HepG2 (cell line): ENCODE results near the gene FBXW8. TPM values are rescaled to one million over a fixed set of nuclear protein-coding genes. Genes with fewer than 3 reads are reported as not detected.

Source experiments
- ATAC-seq: fragments of 200-7000 bp; cut with Tn5 transposase; 3 replicates; pipeline ENCODE4 v1.9.1; 2020; ENCODE audit warnings: mild to moderate bottlenecking, moderate library complexity
- BruUV-seq: library from RNA; stranded (reverse); fragments of 400-500 nt; replicated peaks from 2 replicates; lab custom pipeline; 2021; lab: Mats Ljungman, UMichigan
- CTCF ChIA-PET: fragments of 300-600 bp; formaldehyde crosslinking; extraction: SDS; loops from one replicate; lab custom pipeline; 2021; ENCODE audit warnings: low total read pairs, inconsistent platforms, low intra/inter-chr PET ratio; lab: Yijun Ruan, JAX
- POLR2A ChIA-PET: fragments of 350-600 bp; sonication (Branson Sonifier 250); formaldehyde crosslinking; loops from one replicate; lab custom pipeline; 2020; ENCODE audit warnings: antibody characterized with exemption, inconsistent platforms; lab: Yijun Ruan, JAX
- DNase-seq: peaks from one replicate; pipeline ENCODE4 v3.0.0-alpha.2; 2015; ENCODE audit warnings: low spot score
- FAIRE-seq: peaks from 3 replicates; lab custom pipeline; 2011; peaks lifted over from hg19 to GRCh38; lab: Jason Lieb, UNC
- H2AFZ ChIP-seq: one replicate; pipeline ENCODE4 v1.6.1; 2011; ENCODE audit warnings: low read length, inconsistent platforms
- H3K27ac ChIP-seq: fragments of 300-600 bp; 3 replicates; pipeline ENCODE4 v1.8.0; 2011; ENCODE audit warnings: mixed run types, mild to moderate bottlenecking, mixed read lengths, low read length, inconsistent platforms; ENCODE audit not compliant: insufficient read depth; ENCODE audit errors: extremely low read length
- H3K27me3 ChIP-seq, 2 experiments: fragments of 200-600 bp in 1 of 2; 2 replicates in 1 of 2; 3 replicates in 1 of 2; pipeline versions ENCODE4 v1.6.0 to v1.8.0; 2011; ENCODE audit warnings: low read length in 2 of 2, mild to moderate bottlenecking in 2 of 2, moderate library complexity in 2 of 2, inconsistent platforms in 1 of 2; ENCODE audit not compliant: insufficient read depth in 2 of 2, control insufficient read depth in 1 of 2
- H3K36me3 ChIP-seq, 2 experiments: fragments of 200-600 bp in 1 of 2; replicated peaks in 1 of 2; 2 replicates in 1 of 2; 3 replicates in 1 of 2; pipeline versions ENCODE4 v1.5.1 to v1.8.0; 2011; ENCODE audit warnings: low read length in 2 of 2, inconsistent platforms in 1 of 2; ENCODE audit not compliant: insufficient read depth in 2 of 2, control insufficient read depth in 1 of 2
- H3K4me1 ChIP-seq: 2 replicates; pipeline ENCODE4 v1.5.1; 2012; ENCODE audit warnings: low read length, inconsistent platforms; ENCODE audit not compliant: insufficient read depth
- H3K4me2 ChIP-seq: 2 replicates; pipeline ENCODE4 v1.6.0; 2011; ENCODE audit warnings: low read depth, low read length, inconsistent platforms
- H3K4me3 ChIP-seq, 3 experiments: fragments of 200-600 bp in 1 of 3; sonication (generic), shearing (Covaris generic) in 1 of 3; replicated peaks in 1 of 3; 2 replicates each; pipeline ENCODE4 v1.5.1; 2011 to 2016; ENCODE audit warnings: low read length in 3 of 3, inconsistent platforms in 2 of 3, low read depth in 2 of 3, mild to moderate bottlenecking in 2 of 3, control low read depth in 1 of 3, mixed read lengths in 1 of 3; ENCODE audit not compliant: insufficient read depth in 1 of 3
- H3K79me2 ChIP-seq: one replicate; pipeline ENCODE4 v1.6.1; 2011; ENCODE audit warnings: low read length, inconsistent platforms; ENCODE audit not compliant: insufficient read depth
- H3K9ac ChIP-seq: 2 replicates; pipeline ENCODE4 v1.6.0; 2011; ENCODE audit warnings: mild to moderate bottlenecking, low read depth, low read length, inconsistent platforms; ENCODE audit not compliant: insufficient read depth
- H3K9me3 ChIP-seq: 2 replicates; pipeline ENCODE4 v1.5.1; 2012; ENCODE audit warnings: mild to moderate bottlenecking, low read length
- H4K20me1 ChIP-seq: 2 replicates; pipeline ENCODE4 v1.6.0; 2011; ENCODE audit warnings: inconsistent platforms, mild to moderate bottlenecking, low read length, moderate library complexity; ENCODE audit not compliant: insufficient read depth
- ATF1 ChIP-seq: IDR thresholded peaks from 2 replicates; pipeline ENCODE4 v1.6.1; 2016; ENCODE audit warnings: mild to moderate bottlenecking, control low read depth
- CBFB ChIP-seq: sonication (generic); formaldehyde crosslinking; IDR thresholded peaks from 2 replicates; pipeline ENCODE4 v1.4.0; 2020; ENCODE audit warnings: missing genetic modification reagents
- CTCF ChIP-seq: sonication (generic); formaldehyde crosslinking; IDR thresholded peaks from 2 replicates; pipeline ENCODE4 v1.5.0; 2020; ENCODE audit warnings: mild to moderate bottlenecking, missing genetic modification reagents, moderate library complexity
- HOXA3 ChIP-seq: sonication (generic); formaldehyde crosslinking; IDR thresholded peaks from 2 replicates; pipeline ENCODE4 v1.5.0; 2020; ENCODE audit warnings: missing genetic modification reagents
- KLF15 ChIP-seq: sonication (generic); formaldehyde crosslinking; IDR thresholded peaks from 2 replicates; pipeline ENCODE4 v1.8.1; 2023; ENCODE audit warnings: borderline replicate concordance, mild to moderate bottlenecking, inconsistent platforms, missing genetic modification reagents, mixed read lengths
- NPAS2 ChIP-seq: sonication (generic); formaldehyde crosslinking; IDR thresholded peaks from 2 replicates; pipeline ENCODE4 v1.8.0; 2022; ENCODE audit warnings: mild to moderate bottlenecking, missing genetic modification reagents, borderline replicate concordance
- PTBP1 ChIP-seq: fragments of 200-400 bp; formaldehyde crosslinking; IDR thresholded peaks from 2 replicates; pipeline ENCODE4 v1.6.1; 2018; ENCODE audit warnings: low read length, low read depth; ENCODE audit not compliant: poor library complexity, severe bottlenecking
- STAG1 ChIP-seq: sonication (generic); formaldehyde crosslinking; IDR thresholded peaks from 2 replicates; pipeline ENCODE4 v1.4.0; 2020; ENCODE audit warnings: missing genetic modification reagents
- TFDP1 ChIP-seq: IDR thresholded peaks from 2 replicates; pipeline ENCODE4 v1.6.1; 2016; ENCODE audit warnings: missing compliant biosample characterization, missing genetic modification reagents, borderline replicate concordance
- ZNF136 ChIP-seq: sonication (generic); formaldehyde crosslinking; IDR thresholded peaks from 2 replicates; pipeline ENCODE4 v1.8.1; 2022; ENCODE audit warnings: low read depth, mild to moderate bottlenecking, moderate library complexity, missing genetic modification reagents
- ZNF660 ChIP-seq: sonication (generic); formaldehyde crosslinking; IDR thresholded peaks from 2 replicates; pipeline ENCODE4 v1.5.1; 2020; ENCODE audit warnings: mild to moderate bottlenecking, low read depth, missing genetic modification reagents, borderline replicate concordance
- WGBS: methylation state at CpG from one replicate; pipeline ENCODE4 v1.1.6; 2017; ENCODE audit warnings: low lambda C conversion rate; 5-methylcytosine and 5-hydroxymethylcytosine counted together
- in situ Hi-C: cut with HindIII; loops from 2 replicates; pipeline ENCODE4 v1.10.0; 2017; ENCODE audit warnings: low pct_unique_long_range_greater_than_20kb; ENCODE audit not compliant: extremely low pct_ligation_motif_present
- intact Hi-C: fragments of 100-400 bp; cut with micrococcal nuclease; formaldehyde crosslinking; loops from one replicate; pipeline ENCODE4 v1.10.0; 2022; ENCODE audit not compliant: unreplicated experiment
- polyA plus RNA-seq, 8 experiments: library from polyadenylated mRNA; depleted of rRNA in 3 of 8; stranded (reverse) in 7 of 8; unstranded in 1 of 8; fragments of >200 nt; fragmentation: Illumina TruSeq in 4 of 8; extraction: Trizol in 4 of 8; gene quantifications; 2 replicates each; pipeline versions ENCODE4 v1.2.1 to v1.2.3, GENCODE V29; 2011 to 2016; ENCODE audit warnings: low read depth in 4 of 8, missing spikeins in 1 of 8, mixed read lengths in 1 of 8; ENCODE audit not compliant: insufficient read depth in 1 of 8
- total RNA-seq, 5 experiments: library from RNA; depleted of rRNA; stranded (reverse); fragments of >200 nt; fragmentation: Illumina TruSeq; extraction: Trizol; gene quantifications; 2 replicates each; pipeline ENCODE4 v1.2.3, GENCODE V29; 2016; ENCODE audit warnings: low read depth in 1 of 5
- TF ChIP-seq, protein P1 (sequence below): IDR thresholded peaks from 2 replicates; pipeline ENCODE4 v1.6.1; 2016; ENCODE audit warnings: mild to moderate bottlenecking, missing biosample characterization, missing genetic modification reagents
- TF ChIP-seq, protein P2 (sequence below): sonication (generic); formaldehyde crosslinking; IDR thresholded peaks from 2 replicates; pipeline ENCODE4 v1.5.0; 2020; ENCODE audit warnings: mild to moderate bottlenecking, low read depth, missing genetic modification reagents, borderline replicate concordance
- TF ChIP-seq, protein P3 (sequence below): sonication (generic); formaldehyde crosslinking; IDR thresholded peaks from 2 replicates; pipeline ENCODE4 v1.4.0; 2020; ENCODE audit warnings: missing genetic modification reagents

Gene FBXW8
- total and polyA plus RNA-seq, 2 of the 13 experiments (the other 11 are each of a cell fraction or from before 2014, with no cell fraction given): 5.1 to 5.9 TPM

- WGBS: 15% methylated on average over 5 of the region's 6 CpGs
- ATAC-seq (0 out of 3 replicates have a peak, but pooled peaks have one; percentile 11), DNase-seq (no peak), FAIRE-seq (no peak)
- H3K4me2 ChIP-seq: no peak overlapping the region
- TF ChIP-seq NPAS2 (CRISPR knock-in tag) (no peak), STAG1 (CRISPR knock-in tag) (peak; percentile 55), ZNF660 (CRISPR knock-in tag) (no peak), KLF15 (no peak), TFDP1 (no peak), ZNF136 (CRISPR knock-in tag) (no peak), CBFB (no peak), HOXA3 (CRISPR knock-in tag) (no peak), PTBP1 (no peak), CTCF (CRISPR knock-in tag) (peak; percentile 49), ATF1 (CRISPR knock-in tag) (no peak)
- TF ChIP-seq, protein P1, sequence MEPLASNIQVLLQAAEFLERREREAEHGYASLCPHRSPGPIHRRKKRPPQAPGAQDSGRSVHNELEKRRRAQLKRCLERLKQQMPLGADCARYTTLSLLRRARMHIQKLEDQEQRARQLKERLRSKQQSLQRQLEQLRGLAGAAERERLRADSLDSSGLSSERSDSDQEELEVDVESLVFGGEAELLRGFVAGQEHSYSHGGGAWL (CRISPR knock-in tag): no peak
- TF ChIP-seq, protein P2, sequence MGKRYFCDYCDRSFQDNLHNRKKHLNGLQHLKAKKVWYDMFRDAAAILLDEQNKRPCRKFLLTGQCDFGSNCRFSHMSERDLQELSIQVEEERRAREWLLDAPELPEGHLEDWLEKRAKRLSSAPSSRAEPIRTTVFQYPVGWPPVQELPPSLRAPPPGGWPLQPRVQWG: no peak
- TF ChIP-seq, protein P3, sequence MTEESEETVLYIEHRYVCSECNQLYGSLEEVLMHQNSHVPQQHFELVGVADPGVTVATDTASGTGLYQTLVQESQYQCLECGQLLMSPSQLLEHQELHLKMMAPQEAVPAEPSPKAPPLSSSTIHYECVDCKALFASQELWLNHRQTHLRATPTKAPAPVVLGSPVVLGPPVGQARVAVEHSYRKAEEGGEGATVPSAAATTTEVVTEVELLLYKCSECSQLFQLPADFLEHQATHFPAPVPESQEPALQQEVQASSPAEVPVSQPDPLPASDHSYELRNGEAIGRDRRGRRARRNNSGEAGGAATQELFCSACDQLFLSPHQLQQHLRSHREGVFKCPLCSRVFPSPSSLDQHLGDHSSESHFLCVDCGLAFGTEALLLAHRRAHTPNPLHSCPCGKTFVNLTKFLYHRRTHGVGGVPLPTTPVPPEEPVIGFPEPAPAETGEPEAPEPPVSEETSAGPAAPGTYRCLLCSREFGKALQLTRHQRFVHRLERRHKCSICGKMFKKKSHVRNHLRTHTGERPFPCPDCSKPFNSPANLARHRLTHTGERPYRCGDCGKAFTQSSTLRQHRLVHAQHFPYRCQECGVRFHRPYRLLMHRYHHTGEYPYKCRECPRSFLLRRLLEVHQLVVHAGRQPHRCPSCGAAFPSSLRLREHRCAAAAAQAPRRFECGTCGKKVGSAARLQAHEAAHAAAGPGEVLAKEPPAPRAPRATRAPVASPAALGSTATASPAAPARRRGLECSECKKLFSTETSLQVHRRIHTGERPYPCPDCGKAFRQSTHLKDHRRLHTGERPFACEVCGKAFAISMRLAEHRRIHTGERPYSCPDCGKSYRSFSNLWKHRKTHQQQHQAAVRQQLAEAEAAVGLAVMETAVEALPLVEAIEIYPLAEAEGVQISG (CRISPR knock-in tag): no peak
- H3K79me2 ChIP-seq: no peaks in the 10 kb centered on the region
- no peak overlapping the region for H3K27ac ChIP-seq
- peaks cover 30% of the 10 kb centered on the region for H3K4me1 ChIP-seq
- H3K27me3 ChIP-seq: peaks cover 18 to 72% of the 10 kb centered on the region in 2 experiments
- H4K20me1 ChIP-seq: no peaks in the 10 kb centered on the region
- BruUV-seq: no TSS peak
- no peak overlapping the region for H2AFZ ChIP-seq
- intact Hi-C loops (loop anchor here (2.0 kb wide), 1 partner anchor 180 kb away; no protein-coding TSS in a partner anchor), in situ Hi-C loops (loop anchor here (5.0 kb wide), 1 partner anchor 180 kb away; no protein-coding TSS in a partner anchor)
- H3K36me3 ChIP-seq: no peaks in the 10 kb centered on the region
- ChIA-PET POLR2A (no interaction called here), CTCF (no interaction called here)
- H3K9ac ChIP-seq: no peak overlapping the region
- H3K9me3 ChIP-seq: no peaks in the 10 kb centered on the region
- no peak overlapping the region for H3K4me3 ChIP-seq
Observed at GRCh38 chr12:116882742-116883141, 28.0 kb upstream of the FBXW8 start.
